ENCODE data around the gene KSR2. TPM values are rescaled to one million over a fixed set of nuclear protein-coding genes. Genes with fewer than 3 reads are reported as not detected.

Gene KSR2
- total RNA-seq, 2 donors from 2014 or later = 0.07 TPM; not detected in 1

GRCh38 chr12:117583092-117583491 is 385.7 kb downstream of the KSR2 start:
- H3K9me3 ChIP-seq = no peaks in the 10 kb centered on the region
- TF ChIP-seq CTCF (IDR thresholded peaks at IDR 0.05) = no peak
- H3K36me3 ChIP-seq = no peaks in the 10 kb centered on the region
- ATAC-seq (ENCODE audit: insufficient number of reproducible peaks, low FRiP score, low read depth) (no peak), DNase-seq (ENCODE audit: low spot score) (no peak)
- no peak overlapping the region for H3K4me3 ChIP-seq
- no peak overlapping the region for H3K27ac ChIP-seq
- peaks cover 0 to 15% of the 10 kb centered on the region in 2 donors for H3K4me1 ChIP-seq (ENCODE audit: control insufficient read depth in 1 of 2, low read depth in 2 of 2)
- H3K27me3 ChIP-seq (replicated peaks; ENCODE audit: insufficient read depth) = no peaks in the 10 kb centered on the region

GRCh38 chr12:117582135-117582784 is 386.5 kb downstream of the KSR2 start:
- DNase-seq (ENCODE audit: low spot score) = no peak
- TF ChIP-seq CTCF (IDR thresholded peaks at IDR 0.05) = no peak

GRCh38 chr12:117580718-117581062 is 388.1 kb downstream of the KSR2 start:
- Histone ChIP-seq H3K27ac (no peak overlapping the region), H3K4me3 (peak overlapping the region; percentile 20), H3K27me3 (replicated peaks; ENCODE audit: insufficient read depth) (no peaks in the 10 kb centered on the region), H3K36me3 (no peaks in the 10 kb centered on the region), H3K9me3 (no peaks in the 10 kb centered on the region), H3K4me1 (ENCODE audit: control insufficient read depth in 1 of 2, low read depth in 2 of 2) (peaks cover 0 to 15% of the 10 kb centered on the region in 2 donors)
- TF ChIP-seq CTCF (IDR thresholded peaks at IDR 0.05) = no peak
- ATAC-seq (ENCODE audit: insufficient number of reproducible peaks, low FRiP score, low read depth) = no peak
- DNase-seq (ENCODE audit: low spot score) = no peak

More at GRCh38 chr12:117582135-117582784, 386.5 kb downstream of the KSR2 start:
- Histone ChIP-seq H3K27me3 (replicated peaks; ENCODE audit: insufficient read depth) (no peaks in the 10 kb centered on the region), H3K9me3 (no peaks in the 10 kb centered on the region), H3K36me3 (no peaks in the 10 kb centered on the region), H3K27ac (no peak overlapping the region), H3K4me1 (ENCODE audit: control insufficient read depth in 1 of 2, low read depth in 2 of 2) (peaks cover 0 to 15% of the 10 kb centered on the region in 2 donors), H3K4me3 (no peak overlapping the region)
- ATAC-seq (ENCODE audit: insufficient number of reproducible peaks, low FRiP score, low read depth) = no peak

- H3K4me3 ChIP-seq = peak overlapping the region; percentile 20
- ATAC-seq (ENCODE audit: insufficient number of reproducible peaks, low FRiP score, low read depth) = no peak
Measured at GRCh38 chr12:117580015-117580717, 388.6 kb downstream of the KSR2 start.

More at GRCh38 chr12:117580015-117580717, 388.6 kb downstream of the KSR2 start:
- no peaks in the 10 kb centered on the region for H3K27me3 ChIP-seq (replicated peaks; ENCODE audit: insufficient read depth)
- no peaks in the 10 kb centered on the region for H3K36me3 ChIP-seq
- no peaks in the 10 kb centered on the region for H3K9me3 ChIP-seq
- no peak overlapping the region for H3K27ac ChIP-seq
- DNase-seq (ENCODE audit: low spot score) = no peak
- no peak for TF ChIP-seq CTCF (IDR thresholded peaks at IDR 0.05)
- peaks cover 0 to 15% of the 10 kb centered on the region in 2 donors for H3K4me1 ChIP-seq (ENCODE audit: control insufficient read depth in 1 of 2, low read depth in 2 of 2)
